ENCODE results near the gene DNHD1.

The DNHD1 gene

DNA sequence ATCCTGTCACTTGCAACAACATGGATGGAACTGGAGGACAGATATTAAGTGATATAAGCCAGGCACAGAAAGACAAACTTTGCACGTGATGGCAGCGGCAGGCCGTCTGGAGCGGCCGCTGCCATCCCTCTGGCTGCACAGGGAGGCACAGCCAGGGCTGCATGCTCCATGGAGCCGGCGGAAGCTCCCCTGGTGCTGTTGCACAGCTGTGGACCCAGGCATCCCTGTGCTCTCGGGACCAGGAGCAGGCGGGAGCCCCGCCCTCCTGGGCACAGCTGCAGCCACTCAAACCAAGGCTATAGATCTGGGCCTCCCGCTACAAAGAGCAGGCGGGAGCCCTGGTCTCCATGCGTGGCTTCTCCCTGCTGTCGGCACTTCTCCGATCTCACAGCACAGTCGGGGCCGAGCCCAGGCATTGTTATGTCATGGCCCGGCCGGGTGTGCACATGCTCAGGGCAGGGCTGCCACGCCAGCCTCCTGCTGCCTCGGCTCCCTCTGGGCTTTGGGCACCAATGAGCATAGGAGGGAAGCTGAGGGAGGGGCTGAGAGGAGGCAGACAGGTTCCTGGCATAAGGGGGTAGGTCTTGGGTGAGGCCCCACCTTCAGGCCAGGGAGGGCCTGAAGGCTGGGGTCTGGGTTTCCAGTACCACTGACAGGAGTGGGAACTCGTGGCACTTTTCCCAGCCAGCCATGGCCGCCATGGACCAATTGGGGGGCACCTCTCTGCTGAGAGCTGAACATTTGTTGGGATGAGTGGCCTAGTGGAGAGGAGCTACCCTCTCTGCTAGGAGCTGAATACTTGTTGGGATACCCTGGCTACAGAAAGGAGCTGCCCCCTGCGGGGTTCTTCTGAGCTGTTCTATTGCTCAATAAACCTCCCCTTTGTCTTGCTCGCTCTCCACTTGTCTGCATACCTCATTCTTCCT is 89.6 kb downstream of the DNHD1 start:
- no peak overlapping the region for H3K4me3 ChIP-seq (ENCODE audit: insufficient read length, low read depth)
- H3K27me3 ChIP-seq (ENCODE audit: insufficient read depth, insufficient read length) = no peaks in the 10 kb centered on the region
- H3K4me1 ChIP-seq (ENCODE audit: insufficient read depth, insufficient read length) = peaks cover 5% of the 10 kb centered on the region
- peaks cover 31% of the 10 kb centered on the region for H3K9me3 ChIP-seq (ENCODE audit: insufficient read depth, low read length)
- TF ChIP-seq ZNF274 (IDR thresholded peaks at IDR 0.05; ENCODE audit: low read depth, low read length) (no peak), SUZ12 (IDR thresholded peaks at IDR 0.05; ENCODE audit: extremely low read depth, insufficient read depth, insufficient read length) (no peak), YY1 (IDR thresholded peaks at IDR 0.05; ENCODE audit: insufficient read depth, insufficient read length) (no peak)
- H3K9ac ChIP-seq (ENCODE audit: insufficient read length, low read depth) = no peak overlapping the region
- H3K36me3 ChIP-seq (ENCODE audit: insufficient read depth, insufficient read length, low read length) = no peaks in the 10 kb centered on the region
- no peak for DNase-seq (ENCODE audit: low read depth, low spot score)

DNA sequence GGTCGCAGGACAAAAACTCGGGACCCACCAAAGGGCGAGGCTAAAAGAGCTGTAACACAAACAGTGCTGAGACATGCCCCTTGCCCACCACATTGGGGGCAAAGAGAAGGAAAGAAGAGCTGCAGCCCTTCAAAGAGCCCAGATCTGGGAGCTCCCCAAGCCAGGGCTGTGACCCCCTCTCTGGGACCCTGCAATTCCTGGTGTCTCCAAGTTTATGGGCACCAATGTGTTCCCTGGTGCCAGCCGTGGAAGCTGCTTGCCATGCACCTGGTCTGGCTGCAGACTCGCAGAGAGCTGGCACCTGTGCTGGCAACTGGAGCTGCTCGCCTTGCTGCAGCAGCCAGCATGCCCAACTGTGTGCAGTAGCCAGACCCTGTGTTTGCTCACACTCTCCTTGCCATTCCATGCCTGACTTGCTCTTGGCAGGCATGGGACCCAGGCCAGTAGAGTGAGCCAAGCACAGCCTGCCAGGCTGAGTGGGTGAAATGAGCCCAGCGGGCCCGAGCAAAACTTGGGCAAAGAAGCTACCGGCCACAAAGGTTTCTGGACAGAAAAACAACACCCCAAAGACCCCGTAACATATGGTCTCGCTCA is 90.4 kb downstream of the DNHD1 start:
- Histone ChIP-seq H3K36me3 (ENCODE audit: insufficient read depth, insufficient read length, low read length) (peaks cover 7% of the 10 kb centered on the region), H3K27me3 (ENCODE audit: insufficient read depth, insufficient read length) (no peaks in the 10 kb centered on the region), H3K9me3 (ENCODE audit: insufficient read depth, low read length) (peaks cover 31% of the 10 kb centered on the region), H3K4me1 (ENCODE audit: insufficient read depth, insufficient read length) (peaks cover 5% of the 10 kb centered on the region), H3K9ac (ENCODE audit: insufficient read length, low read depth) (no peak overlapping the region), H3K4me3 (ENCODE audit: insufficient read length, low read depth) (no peak overlapping the region)
- DNase-seq (ENCODE audit: low read depth, low spot score) = no peak
- TF ChIP-seq SUZ12 (IDR thresholded peaks at IDR 0.05; ENCODE audit: extremely low read depth, insufficient read depth, insufficient read length) (no peak), ZNF274 (IDR thresholded peaks at IDR 0.05; ENCODE audit: low read depth, low read length) (no peak), YY1 (IDR thresholded peaks at IDR 0.05; ENCODE audit: insufficient read depth, insufficient read length) (no peak)

DNA sequence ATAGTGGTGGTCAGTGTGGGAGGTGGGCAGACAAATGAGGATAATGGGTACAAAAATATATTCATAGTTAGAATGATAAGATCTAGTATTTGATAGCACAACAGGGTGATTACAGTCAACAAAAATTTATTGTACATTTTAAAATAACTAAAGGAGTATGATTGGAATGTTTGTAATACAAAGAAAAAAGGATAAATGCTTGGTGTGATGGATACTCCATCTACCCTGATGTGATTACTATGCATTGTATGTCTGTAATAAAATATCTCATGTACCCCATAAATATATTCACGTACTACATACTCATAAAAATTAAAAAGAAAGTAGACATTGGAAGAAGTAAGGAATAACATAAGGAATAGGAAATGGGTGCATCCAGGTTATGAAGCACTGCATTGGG is 90.9 kb downstream of the DNHD1 start:
- no peak overlapping the region for H3K9ac ChIP-seq (ENCODE audit: insufficient read length, low read depth)
- H3K9me3 ChIP-seq (ENCODE audit: insufficient read depth, low read length) = peaks cover 28% of the 10 kb centered on the region
- no peaks in the 10 kb centered on the region for H3K27me3 ChIP-seq (ENCODE audit: insufficient read depth, insufficient read length)
- H3K4me3 ChIP-seq (ENCODE audit: insufficient read length, low read depth) = no peak overlapping the region
- no peak for DNase-seq (ENCODE audit: low read depth, low spot score)
- TF ChIP-seq YY1 (IDR thresholded peaks at IDR 0.05; ENCODE audit: insufficient read depth, insufficient read length) = no peak
- TF ChIP-seq ZNF274 (IDR thresholded peaks at IDR 0.05; ENCODE audit: low read depth, low read length) = no peak
- peaks cover 9% of the 10 kb centered on the region for H3K36me3 ChIP-seq (ENCODE audit: insufficient read depth, insufficient read length, low read length)
- H3K4me1 ChIP-seq (ENCODE audit: insufficient read depth, insufficient read length) = peaks cover 5% of the 10 kb centered on the region

DNA sequence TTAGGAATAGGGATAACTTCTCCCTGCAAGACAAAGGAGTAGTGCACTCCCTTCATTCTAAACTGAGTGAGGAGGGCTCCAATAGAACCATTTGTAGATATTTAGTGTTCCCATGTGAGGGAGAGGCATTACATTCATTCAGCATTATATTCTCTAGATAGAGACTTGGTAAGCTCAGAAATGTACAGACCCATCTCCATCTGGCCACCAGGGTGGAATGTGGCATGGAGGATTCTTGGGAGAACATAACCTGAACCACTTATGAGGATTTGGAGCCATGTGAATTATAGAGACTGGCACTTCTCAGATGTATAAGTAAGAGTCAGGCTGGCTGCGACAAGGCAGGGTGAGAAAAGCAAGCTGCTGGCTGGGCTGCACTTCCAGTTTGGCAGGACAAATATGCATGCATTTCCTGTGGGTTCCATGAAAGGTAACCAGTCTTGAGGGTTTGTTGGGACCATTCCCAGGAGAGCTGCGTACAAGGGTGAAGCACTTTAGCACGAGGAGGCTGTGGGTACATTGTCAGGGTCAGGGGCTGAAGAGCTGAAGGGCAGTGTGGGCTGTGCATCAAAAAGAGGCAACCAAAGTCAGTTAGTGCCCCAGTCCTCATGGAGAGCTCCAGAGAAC is 97.2 kb downstream of the DNHD1 start:
- H3K4me1 ChIP-seq (ENCODE audit: insufficient read depth, insufficient read length) = no peaks in the 10 kb centered on the region
- no peak overlapping the region for H3K9ac ChIP-seq (ENCODE audit: insufficient read length, low read depth)
- no peak for TF ChIP-seq SUZ12 (IDR thresholded peaks at IDR 0.05; ENCODE audit: extremely low read depth, insufficient read depth, insufficient read length)
- no peak for TF ChIP-seq ZNF274 (IDR thresholded peaks at IDR 0.05; ENCODE audit: low read depth, low read length)
- H3K4me3 ChIP-seq (ENCODE audit: insufficient read length, low read depth) = no peak overlapping the region
- peaks cover 56% of the 10 kb centered on the region for H3K36me3 ChIP-seq (ENCODE audit: insufficient read depth, insufficient read length, low read length)
- no peaks in the 10 kb centered on the region for H3K9me3 ChIP-seq (ENCODE audit: insufficient read depth, low read length)
- no peaks in the 10 kb centered on the region for H3K27me3 ChIP-seq (ENCODE audit: insufficient read depth, insufficient read length)
- no peak for DNase-seq (ENCODE audit: low read depth, low spot score)

DNA sequence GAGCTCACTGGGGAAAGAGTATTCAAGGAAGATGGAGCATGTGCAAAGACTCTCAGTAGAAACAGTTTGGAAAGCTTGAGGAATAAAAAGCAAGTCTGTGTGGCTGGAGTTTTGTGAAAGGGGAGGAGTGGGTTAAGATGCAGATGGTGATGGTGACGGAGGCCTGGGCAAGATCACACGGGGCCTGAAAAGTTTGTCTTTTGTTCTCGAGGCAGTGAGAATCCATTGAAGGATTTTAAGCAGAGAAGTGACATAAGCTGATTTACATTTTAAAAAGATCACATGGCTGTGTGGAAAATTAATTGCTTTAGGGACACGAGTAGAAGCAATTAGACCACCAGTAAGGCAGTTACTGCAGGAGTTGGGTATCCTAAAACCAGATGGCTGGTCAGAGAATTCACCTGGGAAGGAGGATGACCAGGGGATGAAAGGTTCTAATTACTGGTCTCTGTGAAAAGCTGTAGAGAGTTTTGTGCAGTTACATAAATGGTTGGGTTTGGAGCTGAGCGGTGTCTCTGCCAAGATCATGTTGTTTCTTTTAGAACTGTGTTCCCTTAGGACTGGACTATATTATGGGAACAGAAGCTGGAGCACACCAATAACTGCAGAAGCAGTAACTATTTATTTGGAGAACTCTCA is 99.3 kb downstream of the DNHD1 start:
- Histone ChIP-seq H3K4me3 (ENCODE audit: insufficient read length, low read depth) (no peak overlapping the region), H3K36me3 (ENCODE audit: insufficient read depth, insufficient read length, low read length) (peaks cover 77% of the 10 kb centered on the region), H3K27me3 (ENCODE audit: insufficient read depth, insufficient read length) (no peaks in the 10 kb centered on the region), H3K4me1 (ENCODE audit: insufficient read depth, insufficient read length) (no peaks in the 10 kb centered on the region), H3K9me3 (ENCODE audit: insufficient read depth, low read length) (no peaks in the 10 kb centered on the region), H3K9ac (ENCODE audit: insufficient read length, low read depth) (no peak overlapping the region)
- no peak for DNase-seq (ENCODE audit: low read depth, low spot score)
- TF ChIP-seq ZNF274 (IDR thresholded peaks at IDR 0.05; ENCODE audit: low read depth, low read length) = no peak
- no peak for TF ChIP-seq YY1 (IDR thresholded peaks at IDR 0.05; ENCODE audit: insufficient read depth, insufficient read length)
- no peak for TF ChIP-seq SUZ12 (IDR thresholded peaks at IDR 0.05; ENCODE audit: extremely low read depth, insufficient read depth, insufficient read length)

DNA sequence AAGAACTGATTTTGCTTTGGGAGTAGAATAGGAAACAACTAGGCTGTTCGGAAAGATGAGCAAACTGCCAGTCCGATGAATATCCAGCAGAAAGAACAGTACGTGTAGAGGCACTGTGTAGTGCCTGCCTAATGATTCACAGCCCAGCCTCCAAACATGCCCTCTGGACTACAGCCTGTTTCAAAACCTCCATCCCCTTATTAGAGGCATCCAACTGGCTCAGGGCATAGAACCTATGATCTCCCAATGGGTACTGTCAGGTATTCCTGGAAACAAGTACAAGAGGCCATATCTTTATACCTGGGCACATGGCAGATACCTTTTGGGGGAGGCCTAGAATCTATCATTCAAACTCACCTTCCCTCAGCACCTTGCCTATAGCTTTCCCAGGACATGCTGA is 101.5 kb downstream of the DNHD1 start:
- Histone ChIP-seq H3K27me3 (ENCODE audit: insufficient read depth, insufficient read length) (no peaks in the 10 kb centered on the region), H3K4me1 (ENCODE audit: insufficient read depth, insufficient read length) (no peaks in the 10 kb centered on the region), H3K4me3 (ENCODE audit: insufficient read length, low read depth) (no peak overlapping the region), H3K9me3 (ENCODE audit: insufficient read depth, low read length) (no peaks in the 10 kb centered on the region), H3K36me3 (ENCODE audit: insufficient read depth, insufficient read length, low read length) (peaks cover 77% of the 10 kb centered on the region), H3K9ac (ENCODE audit: insufficient read length, low read depth) (no peak overlapping the region)
- no peak for DNase-seq (ENCODE audit: low read depth, low spot score)
- TF ChIP-seq ZNF274 (IDR thresholded peaks at IDR 0.05; ENCODE audit: low read depth, low read length) = no peak
- TF ChIP-seq YY1 (IDR thresholded peaks at IDR 0.05; ENCODE audit: insufficient read depth, insufficient read length) = no peak
- no peak for TF ChIP-seq SUZ12 (IDR thresholded peaks at IDR 0.05; ENCODE audit: extremely low read depth, insufficient read depth, insufficient read length)

DNA sequence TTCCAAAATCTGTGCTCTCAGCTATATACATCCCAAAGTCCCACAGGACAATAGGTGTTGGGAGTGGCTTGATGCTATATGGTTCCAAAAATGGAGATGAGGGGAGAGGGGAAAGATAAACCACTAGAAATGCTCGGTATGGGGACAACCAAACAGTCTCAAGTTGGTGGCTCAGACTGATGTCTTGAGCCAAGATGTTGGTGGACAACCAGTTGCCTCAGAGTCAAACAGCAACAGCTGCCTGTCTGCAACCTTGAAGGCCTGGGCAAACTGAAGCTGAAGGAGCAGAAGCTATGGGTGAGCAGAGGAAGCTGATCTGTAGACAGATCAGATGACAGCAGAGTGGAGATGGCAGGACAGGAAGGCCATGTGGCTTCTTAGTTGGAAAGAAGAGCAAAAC is 102.4 kb downstream of the DNHD1 start:
- H3K9ac ChIP-seq (ENCODE audit: insufficient read length, low read depth) = no peak overlapping the region
- DNase-seq (ENCODE audit: low read depth, low spot score) = no peak
- TF ChIP-seq ZNF274 (IDR thresholded peaks at IDR 0.05; ENCODE audit: low read depth, low read length) (no peak), SUZ12 (IDR thresholded peaks at IDR 0.05; ENCODE audit: extremely low read depth, insufficient read depth, insufficient read length) (no peak), YY1 (IDR thresholded peaks at IDR 0.05; ENCODE audit: insufficient read depth, insufficient read length) (no peak)
- H3K4me3 ChIP-seq (ENCODE audit: insufficient read length, low read depth) = no peak overlapping the region
- H3K4me1 ChIP-seq (ENCODE audit: insufficient read depth, insufficient read length) = no peaks in the 10 kb centered on the region
- no peaks in the 10 kb centered on the region for H3K27me3 ChIP-seq (ENCODE audit: insufficient read depth, insufficient read length)
- no peaks in the 10 kb centered on the region for H3K9me3 ChIP-seq (ENCODE audit: insufficient read depth, low read length)
- peaks cover 70% of the 10 kb centered on the region for H3K36me3 ChIP-seq (ENCODE audit: insufficient read depth, insufficient read length, low read length)

Measured in NT2/D1 (cell line).